SH-SY5Y (cell line): ENCODE data around the gene BBS9.

Experiments used
- GATA2 ChIP-seq: IDR thresholded peaks from 2 replicates; pipeline ENCODE4 v1.6.1; 2011; ENCODE audit warnings: mild to moderate bottlenecking, low read depth, low read length
- GATA3 ChIP-seq: IDR thresholded peaks from 2 replicates; pipeline ENCODE4 v1.6.1; 2011; ENCODE audit warnings: low read depth, mild to moderate bottlenecking, low read length, moderate library complexity

DNA sequence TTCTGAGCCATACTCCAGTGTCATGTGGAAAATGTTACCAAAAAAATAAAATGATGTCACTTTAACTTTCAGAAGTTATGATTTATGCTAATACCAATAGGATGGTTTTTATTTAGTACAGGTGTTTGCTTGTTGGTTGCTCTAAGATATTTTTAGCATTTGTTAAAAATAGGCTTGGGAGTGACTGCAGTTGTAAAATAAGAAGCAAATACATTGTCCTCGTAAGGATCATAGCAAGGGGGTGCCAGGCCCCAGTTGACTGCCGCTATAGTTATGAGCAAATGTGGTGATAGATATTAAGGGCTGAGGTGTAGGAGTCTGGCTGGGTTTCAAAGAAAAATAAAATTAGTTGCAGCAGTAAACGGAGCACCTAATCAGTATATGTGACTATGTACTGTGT, 421.6 kb downstream of the BBS9 start:
- TF ChIP-seq GATA2 (no peak), GATA3 (no peak)
